Measurements from ENCODE around the gene TOM1L2. TPM values are rescaled to one million over a fixed set of nuclear protein-coding genes. Genes with fewer than 3 reads are reported as not detected.

The TOM1L2 gene
- polyA plus RNA-seq, 1 donor from 2014 or later = 40.9 TPM

DNA sequence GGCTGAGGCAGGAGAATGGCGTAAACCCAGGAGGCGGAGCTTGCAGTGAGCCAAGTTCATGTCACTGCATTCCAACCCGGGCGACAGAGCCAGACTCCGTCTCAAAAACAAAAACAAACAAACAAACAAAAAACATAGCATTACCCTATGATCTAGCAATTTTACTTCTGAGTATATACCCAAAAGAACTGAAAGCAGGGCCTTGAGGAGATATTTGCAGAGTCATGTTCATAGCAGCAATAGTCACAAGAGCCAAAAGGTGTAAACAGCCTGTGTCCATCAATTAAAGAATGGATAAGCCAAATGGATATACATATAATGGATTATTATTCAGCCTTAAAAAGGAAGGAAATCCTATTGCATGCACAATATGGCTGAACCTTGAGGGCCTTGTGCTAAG, 63.1 kb downstream of the TOM1L2 start:
- Histone ChIP-seq H3F3A (ENCODE audit: insufficient read depth, low read length, poor library complexity, severe bottlenecking) (no peaks in the 10 kb centered on the region), H3K79me2 (replicated peaks; ENCODE audit: insufficient read depth, low read length) (no peaks in the 10 kb centered on the region), H3K27ac (ENCODE audit: low read length) (no peak overlapping the region), H2AFZ (ENCODE audit: low read depth, low read length) (no peak overlapping the region), H3K36me3 (ENCODE audit: insufficient read depth, low read length) (no peaks in the 10 kb centered on the region), H3K27me3 (ENCODE audit: insufficient read depth, low read depth, low read length) (no peaks in the 10 kb centered on the region), H3K9me2 (ENCODE audit: insufficient read depth, low read length) (no peaks in the 10 kb centered on the region), H3K4me3 (ENCODE audit: low read length) (no peak overlapping the region), H3K4me2 (ENCODE audit: low read length) (no peak overlapping the region), H4K20me1 (ENCODE audit: insufficient read depth) (no peaks in the 10 kb centered on the region), H3K9me3 (ENCODE audit: low read length) (no peaks in the 10 kb centered on the region), H3K9ac (ENCODE audit: low read length) (no peak overlapping the region)
- TF ChIP-seq RAD21 (conservative IDR thresholded peaks at IDR 0.05) (no peak), EZH2 (IDR thresholded peaks at IDR 0.05; ENCODE audit: borderline replicate concordance, insufficient read depth, low read length, poor library complexity, severe bottlenecking) (no peak), EP300 (conservative IDR thresholded peaks at IDR 0.05; ENCODE audit: poor library complexity, severe bottlenecking) (no peak), TAF1 (IDR thresholded peaks at IDR 0.05; ENCODE audit: low read depth) (no peak), SMC3 (conservative IDR thresholded peaks at IDR 0.05; ENCODE audit: poor library complexity) (no peak), POLR2AphosphoS5 (IDR thresholded peaks at IDR 0.05) (no peak), MXI1 (conservative IDR thresholded peaks at IDR 0.05; ENCODE audit: poor library complexity, severe bottlenecking) (no peak)
- TF ChIP-seq, protein P1, sequence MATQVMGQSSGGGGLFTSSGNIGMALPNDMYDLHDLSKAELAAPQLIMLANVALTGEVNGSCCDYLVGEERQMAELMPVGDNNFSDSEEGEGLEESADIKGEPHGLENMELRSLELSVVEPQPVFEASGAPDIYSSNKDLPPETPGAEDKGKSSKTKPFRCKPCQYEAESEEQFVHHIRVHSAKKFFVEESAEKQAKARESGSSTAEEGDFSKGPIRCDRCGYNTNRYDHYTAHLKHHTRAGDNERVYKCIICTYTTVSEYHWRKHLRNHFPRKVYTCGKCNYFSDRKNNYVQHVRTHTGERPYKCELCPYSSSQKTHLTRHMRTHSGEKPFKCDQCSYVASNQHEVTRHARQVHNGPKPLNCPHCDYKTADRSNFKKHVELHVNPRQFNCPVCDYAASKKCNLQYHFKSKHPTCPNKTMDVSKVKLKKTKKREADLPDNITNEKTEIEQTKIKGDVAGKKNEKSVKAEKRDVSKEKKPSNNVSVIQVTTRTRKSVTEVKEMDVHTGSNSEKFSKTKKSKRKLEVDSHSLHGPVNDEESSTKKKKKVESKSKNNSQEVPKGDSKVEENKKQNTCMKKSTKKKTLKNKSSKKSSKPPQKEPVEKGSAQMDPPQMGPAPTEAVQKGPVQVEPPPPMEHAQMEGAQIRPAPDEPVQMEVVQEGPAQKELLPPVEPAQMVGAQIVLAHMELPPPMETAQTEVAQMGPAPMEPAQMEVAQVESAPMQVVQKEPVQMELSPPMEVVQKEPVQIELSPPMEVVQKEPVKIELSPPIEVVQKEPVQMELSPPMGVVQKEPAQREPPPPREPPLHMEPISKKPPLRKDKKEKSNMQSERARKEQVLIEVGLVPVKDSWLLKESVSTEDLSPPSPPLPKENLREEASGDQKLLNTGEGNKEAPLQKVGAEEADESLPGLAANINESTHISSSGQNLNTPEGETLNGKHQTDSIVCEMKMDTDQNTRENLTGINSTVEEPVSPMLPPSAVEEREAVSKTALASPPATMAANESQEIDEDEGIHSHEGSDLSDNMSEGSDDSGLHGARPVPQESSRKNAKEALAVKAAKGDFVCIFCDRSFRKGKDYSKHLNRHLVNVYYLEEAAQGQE (IDR thresholded peaks at IDR 0.05; ENCODE audit: borderline replicate concordance) = no peak
- TF ChIP-seq, protein P2, sequence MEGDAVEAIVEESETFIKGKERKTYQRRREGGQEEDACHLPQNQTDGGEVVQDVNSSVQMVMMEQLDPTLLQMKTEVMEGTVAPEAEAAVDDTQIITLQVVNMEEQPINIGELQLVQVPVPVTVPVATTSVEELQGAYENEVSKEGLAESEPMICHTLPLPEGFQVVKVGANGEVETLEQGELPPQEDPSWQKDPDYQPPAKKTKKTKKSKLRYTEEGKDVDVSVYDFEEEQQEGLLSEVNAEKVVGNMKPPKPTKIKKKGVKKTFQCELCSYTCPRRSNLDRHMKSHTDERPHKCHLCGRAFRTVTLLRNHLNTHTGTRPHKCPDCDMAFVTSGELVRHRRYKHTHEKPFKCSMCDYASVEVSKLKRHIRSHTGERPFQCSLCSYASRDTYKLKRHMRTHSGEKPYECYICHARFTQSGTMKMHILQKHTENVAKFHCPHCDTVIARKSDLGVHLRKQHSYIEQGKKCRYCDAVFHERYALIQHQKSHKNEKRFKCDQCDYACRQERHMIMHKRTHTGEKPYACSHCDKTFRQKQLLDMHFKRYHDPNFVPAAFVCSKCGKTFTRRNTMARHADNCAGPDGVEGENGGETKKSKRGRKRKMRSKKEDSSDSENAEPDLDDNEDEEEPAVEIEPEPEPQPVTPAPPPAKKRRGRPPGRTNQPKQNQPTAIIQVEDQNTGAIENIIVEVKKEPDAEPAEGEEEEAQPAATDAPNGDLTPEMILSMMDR (IDR thresholded peaks at IDR 0.05; ENCODE audit: poor library complexity, severe bottlenecking) = no peak

DNA sequence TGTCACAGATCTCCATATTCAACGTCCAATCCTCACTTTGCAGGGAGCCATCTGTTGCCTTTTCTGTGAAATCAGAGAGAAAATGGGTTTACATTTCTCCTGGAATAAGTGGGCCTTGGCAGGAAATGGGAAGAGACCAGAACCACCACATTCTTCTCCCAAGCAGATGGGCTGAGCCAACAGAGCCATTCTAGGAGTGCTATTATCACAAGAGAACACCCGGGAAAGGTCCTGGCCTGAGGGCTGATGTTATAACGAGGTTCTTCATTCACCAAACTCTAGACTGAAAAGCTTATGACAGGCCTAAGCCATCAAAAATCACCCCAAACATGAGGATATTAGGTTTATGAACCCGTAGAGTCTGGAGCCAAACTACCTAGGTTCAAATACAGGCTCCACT, 64.7 kb downstream of the TOM1L2 start:
- no peaks in the 10 kb centered on the region for H3K36me3 ChIP-seq (ENCODE audit: insufficient read depth, low read length)
- no peak overlapping the region for H2AFZ ChIP-seq (ENCODE audit: low read depth, low read length)
- no peaks in the 10 kb centered on the region for H3F3A ChIP-seq (ENCODE audit: insufficient read depth, low read length, poor library complexity, severe bottlenecking)
- no peak overlapping the region for H3K4me3 ChIP-seq (ENCODE audit: low read length)
- no peaks in the 10 kb centered on the region for H4K20me1 ChIP-seq (ENCODE audit: insufficient read depth)
- H3K9me2 ChIP-seq (ENCODE audit: insufficient read depth, low read length) = no peaks in the 10 kb centered on the region
- no peaks in the 10 kb centered on the region for H3K27me3 ChIP-seq (ENCODE audit: insufficient read depth, low read depth, low read length)
- H3K9ac ChIP-seq (ENCODE audit: low read length) = no peak overlapping the region
- H3K27ac ChIP-seq (ENCODE audit: low read length) = no peak overlapping the region
- H3K4me2 ChIP-seq (ENCODE audit: low read length) = no peak overlapping the region
- H3K79me2 ChIP-seq (replicated peaks; ENCODE audit: insufficient read depth, low read length) = no peaks in the 10 kb centered on the region
- TF ChIP-seq TAF1 (IDR thresholded peaks at IDR 0.05; ENCODE audit: low read depth) = no peak
- TF ChIP-seq, protein P2 (IDR thresholded peaks at IDR 0.05; ENCODE audit: poor library complexity, severe bottlenecking) = no peak
- TF ChIP-seq, protein P1 (IDR thresholded peaks at IDR 0.05; ENCODE audit: borderline replicate concordance) = no peak
- no peak for TF ChIP-seq SMC3 (conservative IDR thresholded peaks at IDR 0.05; ENCODE audit: poor library complexity)
- TF ChIP-seq EP300 (conservative IDR thresholded peaks at IDR 0.05; ENCODE audit: poor library complexity, severe bottlenecking) = no peak
- TF ChIP-seq POLR2AphosphoS5 (IDR thresholded peaks at IDR 0.05) = no peak
- TF ChIP-seq MXI1 (conservative IDR thresholded peaks at IDR 0.05; ENCODE audit: poor library complexity, severe bottlenecking) = no peak
- TF ChIP-seq EZH2 (IDR thresholded peaks at IDR 0.05; ENCODE audit: borderline replicate concordance, insufficient read depth, low read length, poor library complexity, severe bottlenecking) = no peak
- TF ChIP-seq RAD21 (conservative IDR thresholded peaks at IDR 0.05) = no peak
- no peaks in the 10 kb centered on the region for H3K9me3 ChIP-seq (ENCODE audit: low read length)

Measured in neural cell (in vitro differentiated cells).